A673 (cell line): ENCODE data around the gene CDH18.

ENCODE experiments used
- CTCF ChIP-seq: fragments of 300-800, 200-600 bp; sonication (generic); conservative IDR thresholded peaks from 2 replicates; pipeline ENCODE4 v1.5.1; 2017; ENCODE audit warnings: low read depth, mild to moderate bottlenecking, antibody characterized with exemption, low read length, moderate library complexity, mixed read lengths
- EZH2 ChIP-seq: fragments of 200-600 bp; sonication (generic); IDR thresholded peaks from 2 replicates; pipeline ENCODE4 v1.6.1; 2017; ENCODE audit warnings: borderline replicate concordance, low read depth, mild to moderate bottlenecking, mixed read lengths, antibody characterized with exemption, low read length; ENCODE audit not compliant: poor library complexity, severe bottlenecking

GRCh38 chr5:19568004-19568403 is 420.0 kb downstream of the CDH18 start:
- TF ChIP-seq CTCF (no peak), EZH2 (no peak)
